Fibroblast of lung (primary cell): ENCODE measurements around the gene TCERG1L.

ENCODE experiments used
- CTCF ChIP-seq, 2 donors: IDR thresholded peaks in 1 of 2; conservative IDR thresholded peaks in 1 of 2; 1 replicate in 1 of 2; 2 replicates in 1 of 2; pipeline ENCODE4 v1.5.1; 2011 to 2012; ENCODE audit warnings: low read length in 2 of 2, control low read depth in 1 of 2, inconsistent platforms in 1 of 2, low read depth in 1 of 2, mild to moderate bottlenecking in 1 of 2
- EZH2 ChIP-seq: IDR thresholded peaks from 2 replicates; pipeline ENCODE4 v1.5.1; 2012; ENCODE audit warnings: low read length, control low read depth, mild to moderate bottlenecking; ENCODE audit errors: missing control alignments

DNA sequence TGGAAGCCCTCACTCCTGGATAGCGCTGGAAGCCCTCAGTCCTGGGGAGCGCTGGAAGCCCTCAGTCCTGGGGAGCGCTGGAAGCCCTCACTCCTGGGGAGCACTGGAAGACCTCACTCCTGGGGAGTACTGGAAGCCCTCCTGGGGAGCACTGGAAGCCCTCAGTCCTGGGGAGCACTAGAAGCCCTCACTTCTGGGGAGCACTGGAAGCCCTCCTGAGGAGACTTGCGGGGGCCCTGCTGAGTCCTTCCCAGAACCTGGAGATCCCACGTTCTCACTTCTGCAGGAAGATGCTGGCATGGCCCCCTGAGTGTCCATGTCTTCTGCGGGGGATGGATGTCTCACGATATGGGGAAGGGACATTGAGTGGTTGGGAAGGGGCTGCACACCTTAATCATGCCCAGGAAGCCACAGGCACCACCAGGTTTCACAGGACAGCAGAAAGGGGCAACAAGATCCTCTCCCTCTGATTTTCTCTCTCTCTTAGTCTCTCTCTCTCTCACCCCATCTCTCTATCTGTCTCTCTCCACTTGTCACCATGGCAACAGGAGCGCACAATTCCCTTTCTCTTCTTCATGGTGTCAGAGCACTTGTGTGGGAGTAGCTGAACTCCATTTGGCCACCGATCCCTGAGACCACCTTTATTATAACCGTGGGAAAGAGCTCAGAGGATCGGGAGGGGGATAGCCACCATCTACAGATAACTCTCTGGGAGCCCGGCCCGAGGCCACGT lies 267.0 kb downstream of the TCERG1L start:
- TF ChIP-seq CTCF (conservative IDR thresholded peaks at IDR 0.05 in 1 of 2, IDR thresholded peaks at IDR 0.05 in 1 of 2; ENCODE audit: low read depth in 1 of 2, low read length in 2 of 2) (no peak), EZH2 (no peak)
